HEK293 (cell line): ENCODE results near the gene TGFBI.

ENCODE experiments used
- CTCF ChIA-PET: fragments of 350-600 bp; formaldehyde crosslinking; extraction: SDS; loops from one replicate; lab custom pipeline; 2021; ENCODE audit warnings: antibody characterized with exemption; lab: Yijun Ruan, JAX
- POLR2A ChIA-PET: fragments of 300-600 bp; formaldehyde crosslinking; extraction: SDS; loops from one replicate; lab custom pipeline; 2020; ENCODE audit warnings: antibody characterized with exemption, inconsistent platforms; lab: Yijun Ruan, JAX
- H3K27ac ChIP-seq: fragments of 200-500 bp; sonication (Bioruptor generic); 2 replicates; pipeline ENCODE4 v1.5.1; 2014; ENCODE audit warnings: low read depth, low read length, control low read depth, inconsistent platforms; ENCODE audit errors: extremely low read depth
- H3K36me3 ChIP-seq, 2 experiments: fragments of 200-500 bp in 1 of 2; sonication (Bioruptor generic) in 1 of 2; 1 replicate in 1 of 2; 2 replicates in 1 of 2; pipeline ENCODE4 v1.5.1; 2014 to 2017; ENCODE audit warnings: inconsistent platforms in 2 of 2, low read length in 2 of 2; ENCODE audit not compliant: control insufficient read depth in 2 of 2, insufficient read depth in 1 of 2
- H3K4me1 ChIP-seq: fragments of 200-500 bp; sonication (Bioruptor generic); 2 replicates; pipeline ENCODE4 v1.5.1; 2014; ENCODE audit warnings: mild to moderate bottlenecking, low read length, inconsistent platforms; ENCODE audit not compliant: control insufficient read depth, insufficient read depth
- H3K4me3 ChIP-seq: 2 replicates; pipeline ENCODE4 v1.5.1; 2011; ENCODE audit warnings: low read depth, mild to moderate bottlenecking, control low read depth, low read length, moderate library complexity
- H3K9me3 ChIP-seq: fragments of 200-500 bp; sonication (Bioruptor generic); 2 replicates; pipeline ENCODE4 v1.5.1; 2014; ENCODE audit warnings: low read depth, low read length, inconsistent platforms; ENCODE audit not compliant: control insufficient read depth, insufficient read depth
- EGR2 ChIP-seq: fragments of 450-650 bp; formaldehyde crosslinking; IDR thresholded peaks from 2 replicates; pipeline ENCODE4 v1.5.1; 2016; ENCODE audit warnings: low read depth, missing biosample characterization, missing genetic modification characterization
- HOXA7 ChIP-seq: sonication (generic); formaldehyde crosslinking; IDR thresholded peaks from 2 replicates; pipeline ENCODE4 v1.8.1; 2022; ENCODE audit warnings: missing genetic modification reagents, borderline replicate concordance
- KLF7 ChIP-seq: fragments of 450-650 bp; formaldehyde crosslinking; IDR thresholded peaks from 2 replicates; pipeline ENCODE4 v1.5.1; 2016; ENCODE audit warnings: missing biosample characterization, missing genetic modification characterization, borderline replicate concordance
- REPIN1 ChIP-seq: fragments of 450-650 bp; formaldehyde crosslinking; IDR thresholded peaks from 2 replicates; pipeline ENCODE4 v1.5.1; 2017; ENCODE audit warnings: missing biosample characterization, missing genetic modification characterization, low read depth
- TCF7L2 ChIP-seq: IDR thresholded peaks from 2 replicates; pipeline ENCODE4 v1.6.1; 2011; ENCODE audit warnings: low read depth, mild to moderate bottlenecking, inconsistent platforms, low read length, moderate library complexity, borderline replicate concordance
- ZEB2 ChIP-seq: fragments of 450-650 bp; formaldehyde crosslinking; IDR thresholded peaks from 2 replicates; pipeline ENCODE4 v1.5.1; 2016; ENCODE audit warnings: missing biosample characterization, missing genetic modification characterization
- ZIC2 ChIP-seq: fragments of 450-650 bp; formaldehyde crosslinking; IDR thresholded peaks from 2 replicates; pipeline ENCODE4 v1.5.1; 2016; ENCODE audit warnings: missing biosample characterization, missing genetic modification characterization
- ZNF146 ChIP-seq: fragments of 450-650 bp; formaldehyde crosslinking; IDR thresholded peaks from 2 replicates; pipeline ENCODE4 v1.5.1; 2016; ENCODE audit warnings: missing biosample characterization, missing genetic modification characterization
- ZNF174 ChIP-seq: fragments of 450-650 bp; formaldehyde crosslinking; IDR thresholded peaks from 2 replicates; pipeline ENCODE4 v1.5.0; 2017; ENCODE audit warnings: missing biosample characterization, mild to moderate bottlenecking, missing genetic modification characterization
- ZNF324 ChIP-seq: fragments of 450-650 bp; formaldehyde crosslinking; IDR thresholded peaks from 2 replicates; pipeline ENCODE4 v1.5.1; 2016; ENCODE audit warnings: missing biosample characterization, missing genetic modification characterization
- ZNF350 ChIP-seq: fragments of 450-650 bp; formaldehyde crosslinking; IDR thresholded peaks from 2 replicates; pipeline ENCODE4 v1.5.0; 2017; ENCODE audit warnings: missing biosample characterization, mild to moderate bottlenecking, missing genetic modification characterization
- ZNF354C ChIP-seq: fragments of 450-650 bp; formaldehyde crosslinking; IDR thresholded peaks from 2 replicates; pipeline ENCODE4 v1.5.1; 2016; ENCODE audit warnings: missing biosample characterization, missing genetic modification characterization, low read depth, borderline replicate concordance
- ZNF394 ChIP-seq: fragments of 450-650 bp; formaldehyde crosslinking; IDR thresholded peaks from 2 replicates; pipeline ENCODE4 v1.5.1; 2016; ENCODE audit warnings: missing biosample characterization, missing genetic modification characterization, mild to moderate bottlenecking, moderate library complexity, borderline replicate concordance
- ZNF624 ChIP-seq: fragments of 450-650 bp; formaldehyde crosslinking; IDR thresholded peaks from 2 replicates; pipeline ENCODE4 v1.5.1; 2017; ENCODE audit warnings: missing biosample characterization, missing genetic modification characterization
- ZNF626 ChIP-seq: fragments of 450-650 bp; sonication (Bioruptor Pico); formaldehyde crosslinking; IDR thresholded peaks from 2 replicates; pipeline ENCODE4 v1.5.1; 2018; ENCODE audit warnings: missing biosample characterization, missing genetic modification characterization, inconsistent platforms
- ZNF660 ChIP-seq: fragments of 450-650 bp; IDR thresholded peaks from 2 replicates; pipeline ENCODE4 v1.5.1; 2018; ENCODE audit warnings: missing biosample characterization, mild to moderate bottlenecking, missing genetic modification characterization
- ZNF747 ChIP-seq: fragments of 450-650 bp; formaldehyde crosslinking; IDR thresholded peaks from 2 replicates; pipeline ENCODE4 v1.5.1; 2016; ENCODE audit warnings: missing biosample characterization, missing genetic modification characterization
- ZSCAN23 ChIP-seq: fragments of 450-650 bp; formaldehyde crosslinking; IDR thresholded peaks from 2 replicates; pipeline ENCODE4 v1.5.1; 2016; ENCODE audit warnings: missing biosample characterization, missing genetic modification characterization
- TF ChIP-seq, protein P1 (sequence below): fragments of 450-650 bp; formaldehyde crosslinking; IDR thresholded peaks from 2 replicates; pipeline ENCODE4 v1.5.1; 2016; ENCODE audit warnings: missing biosample characterization, missing genetic modification characterization
- TF ChIP-seq, protein P2 (sequence below): fragments of 450-650 bp; formaldehyde crosslinking; IDR thresholded peaks from 2 replicates; pipeline ENCODE4 v1.5.1; 2016; ENCODE audit warnings: missing biosample characterization, missing genetic modification characterization
- TF ChIP-seq, protein P3 (sequence below): fragments of 450-650 bp; formaldehyde crosslinking; conservative IDR thresholded peaks from 2 replicates; pipeline ENCODE4 v1.5.1; 2016; ENCODE audit warnings: low read depth, missing biosample characterization, missing genetic modification characterization
- TF ChIP-seq, protein P4 (sequence below): fragments of 450-650 bp; formaldehyde crosslinking; IDR thresholded peaks from 2 replicates; pipeline ENCODE4 v1.5.1; 2017; ENCODE audit warnings: missing biosample characterization, mild to moderate bottlenecking, missing genetic modification characterization, moderate library complexity

TGFBI gene

DNA sequence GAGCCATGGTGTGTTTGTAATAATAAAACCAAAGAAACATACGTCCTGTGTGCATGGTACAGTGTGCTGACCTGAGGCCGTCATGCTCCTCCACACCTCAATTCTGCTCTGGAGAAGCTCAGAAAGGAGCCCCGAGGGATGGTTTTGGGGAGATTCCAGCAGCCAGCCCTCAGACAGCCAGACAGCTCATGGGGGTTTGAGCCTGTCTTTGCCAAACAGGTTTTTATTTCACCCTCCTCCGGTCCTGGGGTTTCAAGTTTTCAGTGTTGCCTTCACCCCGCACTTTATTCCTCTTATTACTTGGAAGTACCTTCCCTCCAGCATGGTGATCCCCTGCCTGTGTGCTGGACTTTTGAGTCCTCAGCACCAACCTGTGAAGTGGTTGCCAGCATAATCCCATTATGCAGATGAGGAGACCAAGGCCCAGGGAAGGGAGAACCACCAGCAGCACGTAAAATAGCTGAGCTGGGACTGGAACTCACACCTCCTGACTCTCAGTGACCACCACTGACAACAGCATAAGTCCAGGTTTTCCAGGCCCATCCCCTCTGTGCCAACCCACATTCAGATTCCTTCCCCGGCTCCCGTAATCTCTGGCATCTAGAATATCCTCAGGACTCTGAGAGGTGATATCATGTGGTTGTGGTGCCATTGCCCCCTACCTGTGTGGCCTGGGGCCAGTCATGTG lies 35.1 kb downstream of the TGFBI start (continued):
- TF ChIP-seq, protein P1, sequence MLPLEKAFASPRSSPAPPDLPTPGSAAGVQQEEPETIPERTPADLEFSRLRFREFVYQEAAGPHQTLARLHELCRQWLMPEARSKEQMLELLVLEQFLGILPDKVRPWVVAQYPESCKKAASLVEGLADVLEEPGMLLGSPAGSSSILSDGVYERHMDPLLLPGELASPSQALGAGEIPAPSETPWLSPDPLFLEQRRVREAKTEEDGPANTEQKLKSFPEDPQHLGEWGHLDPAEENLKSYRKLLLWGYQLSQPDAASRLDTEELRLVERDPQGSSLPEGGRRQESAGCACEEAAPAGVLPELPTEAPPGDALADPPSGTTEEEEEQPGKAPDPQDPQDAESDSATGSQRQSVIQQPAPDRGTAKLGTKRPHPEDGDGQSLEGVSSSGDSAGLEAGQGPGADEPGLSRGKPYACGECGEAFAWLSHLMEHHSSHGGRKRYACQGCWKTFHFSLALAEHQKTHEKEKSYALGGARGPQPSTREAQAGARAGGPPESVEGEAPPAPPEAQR (tag by site-specific recombination), result no peak
- no peak for TF ChIP-seq ZNF146 (tag by site-specific recombination)
- TF ChIP-seq, protein P2, sequence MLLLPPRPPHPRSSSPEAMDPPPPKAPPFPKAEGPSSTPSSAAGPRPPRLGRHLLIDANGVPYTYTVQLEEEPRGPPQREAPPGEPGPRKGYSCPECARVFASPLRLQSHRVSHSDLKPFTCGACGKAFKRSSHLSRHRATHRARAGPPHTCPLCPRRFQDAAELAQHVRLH (tag by site-specific recombination), result no peak
- no peak for TF ChIP-seq ZNF624 (tag by site-specific recombination)

DNA sequence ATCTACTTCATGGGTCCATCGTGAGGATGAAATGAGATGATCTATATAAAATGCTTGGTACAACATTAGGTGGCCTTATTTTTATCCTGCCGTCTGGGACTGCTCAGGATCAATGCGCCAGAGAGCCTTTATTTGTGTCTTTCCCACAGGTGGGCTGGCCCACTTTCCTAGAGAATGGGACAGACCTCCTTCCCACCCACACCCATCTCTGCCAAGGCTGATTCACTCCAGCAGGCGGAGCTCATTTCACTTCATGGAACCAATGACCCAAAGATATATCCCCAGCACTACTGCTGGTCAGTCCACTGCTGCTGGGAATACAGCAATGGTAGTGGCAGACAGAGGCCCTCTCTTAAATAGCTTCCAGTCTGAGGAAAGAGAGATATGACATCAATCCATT lies 35.7 kb downstream of the TGFBI start:
- Histone ChIP-seq H3K9me3 (no peaks in the 10 kb centered on the region), H3K36me3 (no peaks in the 10 kb centered on the region), H3K27ac (no peak overlapping the region), H3K4me1 (no peaks in the 10 kb centered on the region), H3K4me3 (no peak overlapping the region)
- TF ChIP-seq ZEB2 (tag by site-specific recombination), result no peak
- TF ChIP-seq EGR2 (tag by site-specific recombination), result 0 out of 2 replicates have a peak, but pooled peaks have one; percentile 35
- TF ChIP-seq ZNF626 (tag by site-specific recombination), result no peak
- ChIA-PET CTCF (interaction anchor here (0.6 to 5.7 kb wide), 10 partner anchors 17 to 498 kb away, joined by 3 to 58 read pairs (median 6); no protein-coding TSS in a partner anchor), POLR2A (no interaction called here)

DNA sequence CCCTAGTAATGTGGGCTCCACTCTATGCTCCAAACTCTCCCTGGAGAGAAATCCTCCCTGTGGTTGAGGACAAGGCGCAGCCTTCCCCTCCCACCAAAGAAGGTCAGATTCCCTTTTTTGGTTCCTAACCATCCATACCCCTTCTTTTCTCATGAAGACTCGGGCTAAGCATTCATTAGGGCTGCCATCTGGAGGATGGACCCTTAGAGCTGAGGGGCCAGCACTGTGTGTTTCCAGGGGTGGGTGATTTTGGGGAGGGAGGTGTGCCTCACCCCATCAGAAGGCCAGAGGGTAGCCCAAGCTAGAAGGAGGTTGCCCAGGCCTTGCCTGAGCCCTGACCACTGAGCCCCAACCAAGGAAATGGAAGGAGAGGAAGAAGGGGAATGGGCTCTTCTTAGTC lies 36.8 kb downstream of the TGFBI start:
- POLR2A ChIA-PET, result no interaction called here
- Histone ChIP-seq H3K4me1 (no peaks in the 10 kb centered on the region), H3K4me3 (no peak overlapping the region), H3K36me3 (no peaks in the 10 kb centered on the region), H3K27ac (no peak overlapping the region), H3K9me3 (no peaks in the 10 kb centered on the region)
- TF ChIP-seq KLF7 (tag by site-specific recombination), result no peak
- no peak for TF ChIP-seq ZNF354C (tag by site-specific recombination)
- no peak for TF ChIP-seq ZNF350 (tag by site-specific recombination)
- TF ChIP-seq ZSCAN23 (tag by site-specific recombination), result no peak
- no peak for TF ChIP-seq TCF7L2
- TF ChIP-seq REPIN1, result no peak
- CTCF ChIA-PET, result interaction anchor here (0.6 to 5.7 kb wide), 5 partner anchors 16 to 175 kb away, joined by 3 to 58 read pairs (median 6); no protein-coding TSS in a partner anchor

DNA sequence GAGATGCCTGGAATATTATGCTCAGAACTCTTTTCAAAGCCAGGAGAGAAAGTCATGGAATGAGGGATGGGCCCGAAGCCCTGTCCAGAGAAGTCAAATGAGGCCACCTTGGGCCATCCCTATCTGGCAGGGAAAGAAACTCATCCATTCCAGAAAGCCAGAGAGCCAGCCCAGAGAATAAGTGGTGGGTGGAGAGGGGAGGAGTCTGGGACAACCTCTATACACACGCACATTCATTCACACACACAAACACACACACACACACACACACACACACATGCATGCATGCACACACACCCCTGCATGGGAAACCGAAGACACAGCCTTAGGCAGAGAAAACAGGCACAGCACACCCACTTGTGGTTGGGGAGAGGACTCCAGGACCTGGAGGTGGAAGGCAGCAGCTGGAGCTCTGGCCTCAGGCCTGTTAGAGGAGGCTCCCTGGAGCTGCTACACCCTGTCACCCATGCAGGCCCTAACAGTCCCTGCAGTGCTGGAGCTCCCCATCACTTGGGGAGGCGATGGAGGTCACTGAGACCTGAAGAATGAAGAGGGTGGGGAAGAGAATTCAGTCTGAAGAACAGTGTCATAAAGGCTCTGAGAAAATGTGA lies 38.0 kb downstream of the TGFBI start:
- no peak overlapping the region for H3K27ac ChIP-seq
- no peaks in the 10 kb centered on the region for H3K9me3 ChIP-seq
- POLR2A ChIA-PET, result no interaction called here
- CTCF ChIA-PET, result interaction anchor here (0.8 to 5.7 kb wide), 3 partner anchors 113 to 176 kb away, joined by 3 to 58 read pairs (median 6); no protein-coding TSS in a partner anchor
- no peaks in the 10 kb centered on the region for H3K36me3 ChIP-seq
- H3K4me1 ChIP-seq, result no peaks in the 10 kb centered on the region
- no peak overlapping the region for H3K4me3 ChIP-seq
- TF ChIP-seq ZNF394, result no peak
- TF ChIP-seq ZIC2 (tag by site-specific recombination), result 0 out of 2 replicates have a peak, but pooled peaks have one; percentile 26
- no peak for TF ChIP-seq ZEB2 (tag by site-specific recombination)
- TF ChIP-seq HOXA7, result no peak
- TF ChIP-seq, protein P3, sequence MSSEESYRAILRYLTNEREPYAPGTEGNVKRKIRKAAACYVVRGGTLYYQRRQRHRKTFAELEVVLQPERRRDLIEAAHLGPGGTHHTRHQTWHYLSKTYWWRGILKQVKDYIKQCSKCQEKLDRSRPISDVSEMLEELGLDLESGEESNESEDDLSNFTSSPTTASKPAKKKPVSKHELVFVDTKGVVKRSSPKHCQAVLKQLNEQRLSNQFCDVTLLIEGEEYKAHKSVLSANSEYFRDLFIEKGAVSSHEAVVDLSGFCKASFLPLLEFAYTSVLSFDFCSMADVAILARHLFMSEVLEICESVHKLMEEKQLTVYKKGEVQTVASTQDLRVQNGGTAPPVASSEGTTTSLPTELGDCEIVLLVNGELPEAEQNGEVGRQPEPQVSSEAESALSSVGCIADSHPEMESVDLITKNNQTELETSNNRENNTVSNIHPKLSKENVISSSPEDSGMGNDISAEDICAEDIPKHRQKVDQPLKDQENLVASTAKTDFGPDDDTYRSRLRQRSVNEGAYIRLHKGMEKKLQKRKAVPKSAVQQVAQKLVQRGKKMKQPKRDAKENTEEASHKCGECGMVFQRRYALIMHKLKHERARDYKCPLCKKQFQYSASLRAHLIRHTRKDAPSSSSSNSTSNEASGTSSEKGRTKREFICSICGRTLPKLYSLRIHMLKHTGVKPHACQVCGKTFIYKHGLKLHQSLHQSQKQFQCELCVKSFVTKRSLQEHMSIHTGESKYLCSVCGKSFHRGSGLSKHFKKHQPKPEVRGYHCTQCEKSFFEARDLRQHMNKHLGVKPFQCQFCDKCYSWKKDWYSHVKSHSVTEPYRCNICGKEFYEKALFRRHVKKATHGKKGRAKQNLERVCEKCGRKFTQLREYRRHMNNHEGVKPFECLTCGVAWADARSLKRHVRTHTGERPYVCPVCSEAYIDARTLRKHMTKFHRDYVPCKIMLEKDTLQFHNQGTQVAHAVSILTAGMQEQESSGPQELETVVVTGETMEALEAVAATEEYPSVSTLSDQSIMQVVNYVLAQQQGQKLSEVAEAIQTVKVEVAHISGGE (tag by site-specific recombination), result no peak
- TF ChIP-seq ZNF660, result no peak
- TF ChIP-seq ZNF174 (tag by site-specific recombination), result no peak
- TF ChIP-seq EGR2 (tag by site-specific recombination), result peak; percentile 99
- no peak for TF ChIP-seq ZNF324 (tag by site-specific recombination)
- TF ChIP-seq ZNF747 (tag by site-specific recombination), result no peak
- TF ChIP-seq, protein P4, sequence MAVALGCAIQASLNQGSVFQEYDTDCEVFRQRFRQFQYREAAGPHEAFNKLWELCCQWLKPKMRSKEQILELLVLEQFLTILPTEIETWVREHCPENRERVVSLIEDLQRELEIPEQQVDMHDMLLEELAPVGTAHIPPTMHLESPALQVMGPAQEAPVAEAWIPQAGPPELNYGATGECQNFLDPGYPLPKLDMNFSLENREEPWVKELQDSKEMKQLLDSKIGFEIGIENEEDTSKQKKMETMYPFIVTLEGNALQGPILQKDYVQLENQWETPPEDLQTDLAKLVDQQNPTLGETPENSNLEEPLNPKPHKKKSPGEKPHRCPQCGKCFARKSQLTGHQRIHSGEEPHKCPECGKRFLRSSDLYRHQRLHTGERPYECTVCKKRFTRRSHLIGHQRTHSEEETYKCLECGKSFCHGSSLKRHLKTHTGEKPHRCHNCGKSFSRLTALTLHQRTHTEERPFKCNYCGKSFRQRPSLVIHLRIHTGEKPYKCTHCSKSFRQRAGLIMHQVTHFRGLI (tag by site-specific recombination), result no peak
